ENCODE results near the gene GRIFIN. TPM values are rescaled to one million over a fixed set of nuclear protein-coding genes. Genes with fewer than 3 reads are reported as not detected.

GRIFIN gene
- polyA plus RNA-seq, 1 of the 3 experiments (the other 2 are of a cell fraction), result not detected

DNA sequence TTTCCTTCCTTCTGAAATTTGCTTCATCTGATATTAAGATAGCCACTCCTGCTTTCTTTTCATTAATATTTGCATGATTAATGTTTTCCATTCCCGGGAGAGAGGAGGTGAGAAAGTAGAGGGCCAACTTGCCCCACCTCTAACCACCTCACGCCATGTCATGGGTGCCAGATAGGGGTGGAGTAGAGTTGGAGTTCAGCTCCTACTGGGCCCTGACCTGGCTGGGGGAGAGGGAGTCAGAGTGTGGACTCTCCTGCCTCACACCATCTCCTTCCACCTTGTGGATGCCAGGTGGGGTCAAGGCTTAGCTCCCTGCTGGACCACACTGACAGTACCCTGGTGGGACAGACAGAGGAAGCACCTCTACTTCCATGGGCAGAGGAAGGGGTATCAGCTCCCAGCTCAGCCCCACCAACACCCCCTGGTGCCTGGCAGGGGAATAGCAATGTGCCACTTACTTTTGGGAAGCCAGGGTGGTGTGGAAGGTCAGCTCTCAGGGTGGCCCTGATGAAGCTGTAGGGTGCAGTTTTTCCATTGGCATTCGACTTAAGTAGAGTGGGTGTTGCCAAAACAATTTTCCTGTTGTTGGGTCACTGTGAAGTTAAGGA, 44.8 kb downstream of the GRIFIN start:
- H4K20me1 ChIP-seq (ENCODE audit: insufficient read depth), result no peaks in the 10 kb centered on the region
- H3K9me3 ChIP-seq, result peaks cover 10% of the 10 kb centered on the region; the same call in 1 of the 2 replicates
- WGBS (ENCODE audit: low lambda C conversion rate), result 78% methylated on average over 3 of the region's 3 CpGs
- no peaks in the 10 kb centered on the region for H3F3A ChIP-seq (replicated peaks; ENCODE audit: insufficient read depth)
- no peak overlapping the region for H2AFZ ChIP-seq (ENCODE audit: low read depth)
- H3K4me2 ChIP-seq, result no peak overlapping the region
- H3K9me2 ChIP-seq, result no peaks in the 10 kb centered on the region
- H3K9ac ChIP-seq, result no peak overlapping the region
- H3K4me3 ChIP-seq (ENCODE audit: low read depth in 2 of 2, low read length in 1 of 2), result no peak overlapping the region
- peaks cover 13% of the 10 kb centered on the region; the same call in 1 of the 2 replicates for H3K79me2 ChIP-seq (ENCODE audit: insufficient read depth)
- peak; percentile 57 for DNase-seq
- no peaks in the 10 kb centered on the region for H3K27me3 ChIP-seq (ENCODE audit: insufficient read depth)
- POLR2A ChIA-PET, result no interaction called here
- CTCF ChIA-PET, result interaction anchor here (0.6 to 6.4 kb wide), 6 partner anchors 14 to 1088 kb away, joined by 3 to 44 read pairs (median 4); no protein-coding TSS in a partner anchor
- peaks cover 11% of the 10 kb centered on the region in 2 experiments for H3K36me3 ChIP-seq (replicated peaks in 1 of 2; ENCODE audit: control insufficient read depth in 1 of 2, insufficient read depth in 2 of 2, low read length in 1 of 2)
- no peak overlapping the region for H3K27ac ChIP-seq (ENCODE audit: low read depth in 2 of 2, low read length in 1 of 2)
- H3K4me1 ChIP-seq (ENCODE audit: control insufficient read depth in 1 of 2, insufficient read depth in 2 of 2, low read depth in 1 of 2, low read length in 1 of 2), result no peaks in the 10 kb centered on the region
- TF ChIP-seq EZH2phosphoT487 (IDR thresholded peaks at IDR 0.05; ENCODE audit: borderline replicate concordance, low read depth), result no peak
- TF ChIP-seq, protein P1, sequence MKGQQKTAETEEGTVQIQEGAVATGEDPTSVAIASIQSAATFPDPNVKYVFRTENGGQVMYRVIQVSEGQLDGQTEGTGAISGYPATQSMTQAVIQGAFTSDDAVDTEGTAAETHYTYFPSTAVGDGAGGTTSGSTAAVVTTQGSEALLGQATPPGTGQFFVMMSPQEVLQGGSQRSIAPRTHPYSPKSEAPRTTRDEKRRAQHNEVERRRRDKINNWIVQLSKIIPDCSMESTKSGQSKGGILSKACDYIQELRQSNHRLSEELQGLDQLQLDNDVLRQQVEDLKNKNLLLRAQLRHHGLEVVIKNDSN (IDR thresholded peaks at IDR 0.05; ENCODE audit: borderline replicate concordance, low read depth), result no peak
- TF ChIP-seq, protein P2, sequence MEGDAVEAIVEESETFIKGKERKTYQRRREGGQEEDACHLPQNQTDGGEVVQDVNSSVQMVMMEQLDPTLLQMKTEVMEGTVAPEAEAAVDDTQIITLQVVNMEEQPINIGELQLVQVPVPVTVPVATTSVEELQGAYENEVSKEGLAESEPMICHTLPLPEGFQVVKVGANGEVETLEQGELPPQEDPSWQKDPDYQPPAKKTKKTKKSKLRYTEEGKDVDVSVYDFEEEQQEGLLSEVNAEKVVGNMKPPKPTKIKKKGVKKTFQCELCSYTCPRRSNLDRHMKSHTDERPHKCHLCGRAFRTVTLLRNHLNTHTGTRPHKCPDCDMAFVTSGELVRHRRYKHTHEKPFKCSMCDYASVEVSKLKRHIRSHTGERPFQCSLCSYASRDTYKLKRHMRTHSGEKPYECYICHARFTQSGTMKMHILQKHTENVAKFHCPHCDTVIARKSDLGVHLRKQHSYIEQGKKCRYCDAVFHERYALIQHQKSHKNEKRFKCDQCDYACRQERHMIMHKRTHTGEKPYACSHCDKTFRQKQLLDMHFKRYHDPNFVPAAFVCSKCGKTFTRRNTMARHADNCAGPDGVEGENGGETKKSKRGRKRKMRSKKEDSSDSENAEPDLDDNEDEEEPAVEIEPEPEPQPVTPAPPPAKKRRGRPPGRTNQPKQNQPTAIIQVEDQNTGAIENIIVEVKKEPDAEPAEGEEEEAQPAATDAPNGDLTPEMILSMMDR (IDR thresholded peaks at IDR 0.05), result peak; percentile 41

DNA sequence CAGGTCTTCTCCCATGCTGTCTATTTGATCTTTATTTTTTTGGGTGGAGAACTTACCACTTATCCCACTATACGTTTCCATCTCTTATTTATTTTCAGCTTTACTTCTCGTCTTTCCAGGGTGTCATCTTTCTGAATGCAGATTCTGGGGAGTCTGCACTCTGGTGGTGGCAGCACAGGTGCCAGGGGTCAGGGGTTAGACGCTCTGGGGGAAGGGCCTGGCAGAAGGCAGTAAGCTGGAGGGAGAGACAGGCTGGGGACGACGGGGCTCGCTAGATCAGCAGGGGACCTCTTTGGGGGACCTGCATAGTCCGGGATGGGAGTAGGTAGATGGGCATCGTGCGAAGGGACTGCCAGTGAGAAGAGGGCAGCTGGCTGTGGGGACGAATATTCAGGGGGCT, 50.4 kb downstream of the GRIFIN start:
- H3K79me2 ChIP-seq (ENCODE audit: insufficient read depth), result peaks cover 4% of the 10 kb centered on the region
- H3K9me2 ChIP-seq, result no peaks in the 10 kb centered on the region
- ChIA-PET CTCF (interaction anchor here (0.6 to 1.6 kb wide), 2 partner anchors 21 to 43 kb away, joined by 3 to 7 read pairs; no protein-coding TSS in a partner anchor), POLR2A (no interaction called here)
- H3K27ac ChIP-seq (ENCODE audit: low read depth in 2 of 2, low read length in 1 of 2), result no peak overlapping the region
- 93% methylated on average over 10 of the region's 10 CpGs for WGBS (ENCODE audit: low lambda C conversion rate)
- H3K27me3 ChIP-seq (ENCODE audit: insufficient read depth), result no peaks in the 10 kb centered on the region
- H3K4me1 ChIP-seq (ENCODE audit: control insufficient read depth in 1 of 2, insufficient read depth in 2 of 2, low read depth in 1 of 2, low read length in 1 of 2), result no peaks in the 10 kb centered on the region; a peak in 1 of 4 replicates
- DNase-seq, result no peak
- no peak overlapping the region for H3K9ac ChIP-seq
- H3K4me3 ChIP-seq (ENCODE audit: low read depth in 2 of 2, low read length in 1 of 2), result no peak overlapping the region
- H3F3A ChIP-seq (replicated peaks; ENCODE audit: insufficient read depth), result no peaks in the 10 kb centered on the region
- H4K20me1 ChIP-seq (ENCODE audit: insufficient read depth), result no peaks in the 10 kb centered on the region
- TF ChIP-seq MEF2A (IDR thresholded peaks at IDR 0.05; ENCODE audit: borderline replicate concordance, low read depth) (no peak), NFIC (IDR thresholded peaks at IDR 0.05; ENCODE audit: borderline replicate concordance) (no peak), ELF1 (IDR thresholded peaks at IDR 0.05) (no peak), EZH2phosphoT487 (IDR thresholded peaks at IDR 0.05; ENCODE audit: borderline replicate concordance, low read depth) (no peak), GATA2 (CRISPR knock-in tag; IDR thresholded peaks at IDR 0.05) (no peak), NRF1 (IDR thresholded peaks at IDR 0.05; ENCODE audit: low read depth, low read length) (no peak), MXI1 (IDR thresholded peaks at IDR 0.05; ENCODE audit: low read depth, low read length) (no peak), ZBTB33 (IDR thresholded peaks at IDR 0.05; ENCODE audit: borderline replicate concordance, low read depth) (no peak), CHD2 (IDR thresholded peaks at IDR 0.05; ENCODE audit: low read length, partially characterized antibody) (no peak), TEAD4 (IDR thresholded peaks at IDR 0.05; ENCODE audit: borderline replicate concordance, insufficient read depth) (no peak), PBX3 (IDR thresholded peaks at IDR 0.05) (no peak), SMC3 (IDR thresholded peaks at IDR 0.05; ENCODE audit: low read depth, low read length) (no peak), JUND (IDR thresholded peaks at IDR 0.05) (no peak), POLR2AphosphoS5 (IDR thresholded peaks at IDR 0.05; ENCODE audit: low read depth, low read length) (no peak)
- TF ChIP-seq, protein P3, sequence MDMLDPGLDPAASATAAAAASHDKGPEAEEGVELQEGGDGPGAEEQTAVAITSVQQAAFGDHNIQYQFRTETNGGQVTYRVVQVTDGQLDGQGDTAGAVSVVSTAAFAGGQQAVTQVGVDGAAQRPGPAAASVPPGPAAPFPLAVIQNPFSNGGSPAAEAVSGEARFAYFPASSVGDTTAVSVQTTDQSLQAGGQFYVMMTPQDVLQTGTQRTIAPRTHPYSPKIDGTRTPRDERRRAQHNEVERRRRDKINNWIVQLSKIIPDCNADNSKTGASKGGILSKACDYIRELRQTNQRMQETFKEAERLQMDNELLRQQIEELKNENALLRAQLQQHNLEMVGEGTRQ (IDR thresholded peaks at IDR 0.05; ENCODE audit: borderline replicate concordance, low read depth, low read length), result no peak
- TF ChIP-seq, protein P2 (IDR thresholded peaks at IDR 0.05), result no peak
- H3K9me3 ChIP-seq, result peaks cover 2% of the 10 kb centered on the region; the same call in 1 of the 2 replicates
- H2AFZ ChIP-seq (ENCODE audit: low read depth), result no peak overlapping the region
- H3K36me3 ChIP-seq (replicated peaks in 1 of 2; ENCODE audit: control insufficient read depth in 1 of 2, insufficient read depth in 2 of 2, low read length in 1 of 2), result peaks cover 0 to 7% of the 10 kb centered on the region in 2 experiments
- no peak overlapping the region for H3K4me2 ChIP-seq

Measured in SK-N-SH (cell line).